Heart right ventricle (tissue), 16 donors: ENCODE data around the gene TRPM3. TPM values are rescaled to one million over a fixed set of nuclear protein-coding genes. Genes with fewer than 3 reads are reported as not detected.
"Not testable (repeated sequence)": the region's sequence is repeated elsewhere in the genome, so short reads cannot be mapped to it uniquely, and the experiment has no call there.

ENCODE experiments used
- ATAC-seq, 8 donors: fragments of 200-7000 bp; cut with Tn5 transposase; one replicate each; pipeline ENCODE4 v1.9.1; 2020; ENCODE audit warnings: mild to moderate bottlenecking in 8 of 8, moderate library complexity in 8 of 8, moderate number of reproducible peaks in 1 of 8
- DNase-seq, 2 donors: peaks; one replicate each; pipeline ENCODE4 v3.0.0-alpha.2; 2020
- H3K27ac ChIP-seq, 10 donors: fragments of 200-600 bp; sonication (generic) in 2 of 10; one replicate each; pipeline versions ENCODE4 v1.5.0 to v1.8.0; 2020 to 2022; ENCODE audit warnings: mild to moderate bottlenecking in 3 of 10
- H3K27me3 ChIP-seq, 7 donors: fragments of 200-600 bp; one replicate each; pipeline ENCODE4 v1.8.0; 2021 to 2022; ENCODE audit warnings: mild to moderate bottlenecking in 2 of 7
- H3K36me3 ChIP-seq, 9 donors: fragments of 200-600 bp; sonication (generic) in 1 of 9; one replicate each; pipeline versions ENCODE4 v1.5.0 to v1.8.0; 2020 to 2022; ENCODE audit warnings: mild to moderate bottlenecking in 2 of 9
- H3K4me1 ChIP-seq, 9 donors: fragments of 200-600 bp; sonication (generic) in 1 of 9; one replicate each; pipeline versions ENCODE4 v1.5.0 to v1.8.0; 2020 to 2022; ENCODE audit warnings: mild to moderate bottlenecking in 4 of 9
- H3K4me3 ChIP-seq, 10 donors: fragments of 200-600 bp; sonication (generic) in 2 of 10; one replicate each; pipeline versions ENCODE4 v1.5.0 to v1.8.0; 2020 to 2022; ENCODE audit warnings: mild to moderate bottlenecking in 7 of 10, moderate library complexity in 2 of 10
- H3K9me3 ChIP-seq, 11 donors: fragments of 200-600 bp in 10 of 11; sonication (generic) in 2 of 11; one replicate each; pipeline versions ENCODE4 v1.5.0 to v1.8.0; 2013 to 2022; ENCODE audit warnings: mild to moderate bottlenecking in 2 of 11, control low read depth in 1 of 11, moderate library complexity in 1 of 11
- CTCF ChIP-seq, 9 donors: fragments of 200-600 bp; sonication (generic) in 2 of 9; IDR thresholded peaks; one replicate each; pipeline versions ENCODE4 v1.5.0 to v1.8.0; 2021 to 2022; ENCODE audit warnings: antibody characterized with exemption in 9 of 9, mild to moderate bottlenecking in 5 of 9, moderate library complexity in 1 of 9
- WGBS, 2 donors: extraction: QIAGEN DNeasy Blood & Tissue Kit; methylation state at CpG; one replicate each; pipeline ENCODE4 v1.1.7; 2013; ENCODE audit warnings: inconsistent platforms in 1 of 2; 5-methylcytosine and 5-hydroxymethylcytosine counted together
- intact Hi-C, 10 donors: fragments of 100-400 bp; cut with DNase I; formaldehyde crosslinking; loops; one replicate each; pipeline versions ENCODE4 v1.11.1 to v1.14.2; 2022
- polyA plus RNA-seq, 2 donors: library from polyadenylated mRNA; stranded (reverse); fragments of 200-250 nt; gene quantifications; one replicate each; pipeline ENCODE4 v1.2.3, GENCODE V29; 2013
- total RNA-seq, 10 donors: library from RNA; stranded (reverse); fragmentation: NEBNext Ultra II Directional in 3 of 10; extraction: Animal tissue kit (Norgen Biotek cat#: 25700) in 3 of 10; gene quantifications; one replicate each; pipeline versions ENCODE4 v1.2.1 to v1.2.4, GENCODE V29; 2021 to 2023
- donor health status: Arrhythmogenic right ventricular cardiomyopathy.
- donor health status: ischemic (EF 13 %, LVEDD 7.1; RV severe dilation, severe dysfunction).
- donor health status: healthy with polysubstance abuse.
- donor health status: DM: no; HTN: yes; CAD: no.
- donor health status: DM: no; HTN: no; CAD: no.
- donor health status: ischemic (EF 25% LVEDD 6.9; RV normal size, moderate dysfunction).
- donor health status: ischemic (EF 25% LVEDD 5.7; RV mildly dilated, moderate dysfunction).
- donor health status: healthy.
- donor health status: DM: yes; HTN: yes; CAD: no.
- donor health status: Ischemic cardiomyopathy.
- donor health status: ischemic (EF 35%, LVEDD 5.7; RV mildly dilated, moderate dysfunction).
- donor health status: nonischemic (EF 11% LVEDD 7.7; RV severe dilation, severe dysfunction).
- donor health status: DM: yes; HTN: yes; CAD: no.
- donor health status: PGD.
- donor health status: ischemic (EF 29% LVEDD 5.4; RV normal size, mild dysfunction).
- donor health status: nonischemic (EF 23%, LVEDD 6.1; RV moderate dilation, normal function).

TRPM3 gene
- total and polyA plus RNA-seq, 12 donors: 0.05 to 1.3 (median 0.16) TPM; not detected in 1

DNA sequence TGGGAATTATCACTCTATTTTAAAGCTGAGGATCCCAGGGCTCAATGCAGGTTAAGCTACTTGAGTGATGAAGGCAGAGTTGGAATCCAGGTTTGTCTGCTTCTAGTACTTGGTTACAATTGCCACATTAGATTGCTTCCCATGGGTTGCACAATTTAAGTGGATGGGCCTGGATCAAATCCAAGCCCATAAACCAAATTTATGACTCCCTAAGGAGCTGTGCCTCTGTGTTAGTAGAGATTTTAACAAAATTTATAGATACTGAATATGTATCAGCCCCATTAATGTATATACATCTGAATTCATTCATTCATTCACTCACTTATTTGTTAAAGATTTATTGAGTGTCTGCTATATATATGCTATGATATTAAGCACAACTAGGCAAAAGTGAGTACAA lies 374.7 kb downstream of the TRPM3 start:
- intact Hi-C loops: no loop called here
- no peaks in the 10 kb centered on the region for H3K9me3 ChIP-seq
- TF ChIP-seq CTCF (IDR thresholded peaks at IDR 0.05): no peak
- no peaks in the 10 kb centered on the region for H3K4me1 ChIP-seq
- ATAC-seq: no peak
- no peaks in the 10 kb centered on the region for H3K36me3 ChIP-seq
- H3K27me3 ChIP-seq: no peaks in the 10 kb centered on the region
- H3K27ac ChIP-seq: no peak overlapping the region
- no peak for DNase-seq
- no peak overlapping the region for H3K4me3 ChIP-seq

GRCh38 chr9:70746316-70746715 lies 375.1 kb downstream of the TRPM3 start:
- Histone ChIP-seq H3K4me3 (no peak overlapping the region), H3K27me3 (no peaks in the 10 kb centered on the region), H3K4me1 (no peaks in the 10 kb centered on the region), H3K36me3 (no peaks in the 10 kb centered on the region), H3K27ac (no peak overlapping the region), H3K9me3 (peaks cover 0 to 2% (median 0%) of the 10 kb centered on the region in 11 donors)
- ATAC-seq (no peak), DNase-seq (no peak)
- 0 to 81% methylated on average over 1 of the region's 1 CpG for whole genome bisulfite sequencing, 2 donors
- intact Hi-C loops: no loop called here
- no peak for TF ChIP-seq CTCF (IDR thresholded peaks at IDR 0.05)

GRCh38 chr9:70724794-70725193 lies 396.6 kb downstream of the TRPM3 start:
- H3K4me3 ChIP-seq, intact Hi-C loops, DNase-seq, H3K4me1 ChIP-seq, ATAC-seq, H3K27ac ChIP-seq, H3K9me3 ChIP-seq, H3K36me3 ChIP-seq, H3K27me3 ChIP-seq: not testable (repeated sequence)
- WGBS, 2 donors: no CpG with 5 or more reads among the region's 1 CpG

DNA sequence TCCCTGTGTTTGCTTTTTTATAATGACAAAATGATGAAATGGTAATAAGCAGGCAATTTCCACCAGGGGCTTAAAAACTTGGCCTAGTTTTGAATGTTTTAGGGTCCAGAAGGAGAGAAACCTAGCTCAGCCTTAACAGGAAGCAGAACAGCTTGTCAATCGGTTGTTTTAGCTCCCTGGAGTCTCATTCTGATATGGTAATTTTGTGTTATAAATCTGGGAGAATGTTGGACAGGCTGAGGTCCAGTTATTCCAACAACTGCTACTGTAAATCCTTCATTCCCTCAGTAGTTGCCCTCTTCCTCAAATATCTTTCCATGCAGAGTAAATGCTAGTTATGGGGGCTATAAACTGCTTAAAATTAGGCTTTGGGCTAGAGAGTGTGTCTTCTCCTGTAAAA lies 397.4 kb downstream of the TRPM3 start:
- DNase-seq, H3K36me3 ChIP-seq, H3K4me1 ChIP-seq, H3K27me3 ChIP-seq, H3K4me3 ChIP-seq, H3K27ac ChIP-seq, intact Hi-C loops, H3K9me3 ChIP-seq, ATAC-seq: not testable (repeated sequence)
- no CpG with 5 or more reads among the region's 1 CpG for WGBS, 2 donors

GRCh38 chr9:70706797-70707196 lies 414.6 kb downstream of the TRPM3 start:
- ATAC-seq, H3K4me3 ChIP-seq, H3K36me3 ChIP-seq, H3K27me3 ChIP-seq, H3K27ac ChIP-seq, H3K4me1 ChIP-seq, intact Hi-C loops, DNase-seq, H3K9me3 ChIP-seq: not testable (repeated sequence)
- WGBS, 2 donors: no CpG with 5 or more reads among the region's 1 CpG

DNA sequence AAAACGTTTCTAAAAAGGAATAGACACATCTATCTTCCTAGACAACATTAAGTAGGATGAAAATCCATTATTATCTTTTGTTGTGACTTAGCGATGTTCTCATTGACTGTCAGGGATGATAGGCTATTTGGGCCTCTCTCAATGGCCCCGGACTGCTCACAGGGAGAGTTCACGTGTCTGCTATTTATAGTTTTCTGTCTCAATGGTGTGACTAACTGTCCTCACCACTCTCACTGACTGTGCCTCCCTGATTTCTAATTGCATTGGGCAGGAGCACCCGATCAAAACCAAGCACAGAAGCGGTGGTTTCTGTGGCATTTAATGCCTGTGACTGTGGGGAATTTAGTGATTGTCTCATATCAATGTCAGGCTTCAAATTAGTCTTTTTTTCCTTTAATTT lies 420.3 kb downstream of the TRPM3 start:
- Histone ChIP-seq H3K9me3 (no peaks in the 10 kb centered on the region), H3K4me3 (no peak overlapping the region), H3K27ac (no peak overlapping the region), H3K4me1 (no peaks in the 10 kb centered on the region), H3K36me3 (no peaks in the 10 kb centered on the region), H3K27me3 (no peaks in the 10 kb centered on the region)
- no peak for DNase-seq
- no peak for TF ChIP-seq CTCF (IDR thresholded peaks at IDR 0.05)
- WGBS, 2 donors: 47 to 53% methylated on average over 6 of the region's 6 CpGs
- intact Hi-C loops: no loop called here
- peak in 6 of 8 donors; percentile 56 to 85 (median 76) for ATAC-seq
